WTC11 (cell line): Measurements from ENCODE around the gene ZNF593. TPM values are rescaled to one million over a fixed set of nuclear protein-coding genes. Genes with fewer than 3 reads are reported as not detected.

ENCODE experiments used
- ATAC-seq: fragments of 200-7000 bp; cut with Tn5 transposase; 2 replicates; pipeline ENCODE4 v1.10.0; 2021; ENCODE audit warnings: mild to moderate bottlenecking, moderate library complexity
- CTCF ChIA-PET: fragments of 300-600 bp; sonication (Branson Sonifier 250); formaldehyde crosslinking; loops from one replicate; lab custom pipeline; 2021; ENCODE audit warnings: antibody characterized with exemption; lab: Charles Lee
- POLR2A ChIA-PET: fragments of 350-600 bp; sonication (Branson Sonifier 250); formaldehyde crosslinking; loops from one replicate; lab custom pipeline; 2021; ENCODE audit warnings: antibody characterized with exemption; lab: Charles Lee
- DNase-seq: peaks from one replicate; pipeline ENCODE4 v3.0.0; 2021; ENCODE audit warnings: low spot score
- H3K27ac Mint-ChIP-seq: 2 replicates; pipeline ENCODE4 v1.8.0; 2021; ENCODE audit warnings: mixed read lengths
- H3K27me3 Mint-ChIP-seq: 2 replicates; pipeline ENCODE4 v1.8.0; 2021; ENCODE audit warnings: low read depth, mild to moderate bottlenecking, moderate library complexity, mixed read lengths
- H3K36me3 Mint-ChIP-seq: 2 replicates; pipeline ENCODE4 v1.8.0; 2021; ENCODE audit warnings: mixed read lengths
- H3K4me1 Mint-ChIP-seq: 2 replicates; pipeline ENCODE4 v1.8.0; 2022; ENCODE audit warnings: mixed read lengths
- H3K4me3 Mint-ChIP-seq: 2 replicates; pipeline ENCODE4 v1.8.0; 2021; ENCODE audit warnings: mild to moderate bottlenecking, moderate library complexity, mixed read lengths
- H3K9me3 Mint-ChIP-seq: 2 replicates; pipeline ENCODE4 v1.8.0; 2021; ENCODE audit warnings: mixed read lengths
- AFF4 ChIP-seq: sonication (generic); formaldehyde crosslinking; IDR thresholded peaks from 2 replicates; pipeline ENCODE4 v1.8.1; 2023; ENCODE audit warnings: mild to moderate bottlenecking, missing genetic modification reagents, borderline replicate concordance
- ARID4B ChIP-seq: sonication (generic); formaldehyde crosslinking; IDR thresholded peaks from 2 replicates; pipeline ENCODE4 v1.8.0; 2023; ENCODE audit warnings: missing genetic modification reagents, mild to moderate bottlenecking, borderline replicate concordance
- CBFB ChIP-seq: sonication (generic); formaldehyde crosslinking; IDR thresholded peaks from 2 replicates; pipeline ENCODE4 v1.8.1; 2022; ENCODE audit warnings: mild to moderate bottlenecking, low read depth, missing genetic modification reagents
- ELF4 ChIP-seq: sonication (generic); formaldehyde crosslinking; IDR thresholded peaks from 2 replicates; pipeline ENCODE4 v1.8.1; 2022; ENCODE audit warnings: low read depth, mild to moderate bottlenecking, moderate library complexity, missing genetic modification reagents
- IRF2 ChIP-seq: sonication (generic); formaldehyde crosslinking; IDR thresholded peaks from 2 replicates; pipeline ENCODE4 v1.8.0; 2022; ENCODE audit warnings: low read depth, missing genetic modification reagents, borderline replicate concordance
- MAX ChIP-seq: sonication (generic); formaldehyde crosslinking; IDR thresholded peaks from 2 replicates; pipeline ENCODE4 v1.8.0; 2022; ENCODE audit warnings: mild to moderate bottlenecking, missing genetic modification reagents
- NFATC4 ChIP-seq: fragments of 250-450 bp; sonication (Bioruptor Pico); IDR thresholded peaks from 2 replicates; pipeline ENCODE4 v1.9.0; 2021; ENCODE audit warnings: mild to moderate bottlenecking
- OVOL2 ChIP-seq: fragments of 250-450 bp; sonication (Bioruptor Pico); IDR thresholded peaks from 2 replicates; pipeline ENCODE4 v1.9.0; 2021; ENCODE audit warnings: mild to moderate bottlenecking, borderline replicate concordance
- STAT6 ChIP-seq: sonication (generic); formaldehyde crosslinking; conservative IDR thresholded peaks from 2 replicates; pipeline ENCODE4 v1.8.1; 2023; ENCODE audit warnings: mild to moderate bottlenecking, low read depth, missing genetic modification reagents, moderate library complexity
- TCF7 ChIP-seq: sonication (generic); formaldehyde crosslinking; IDR thresholded peaks from 2 replicates; pipeline ENCODE4 v1.8.0; 2022; ENCODE audit warnings: mild to moderate bottlenecking, low read depth, missing genetic modification reagents, moderate library complexity
- TEAD1 ChIP-seq: sonication (generic); formaldehyde crosslinking; IDR thresholded peaks from 2 replicates; pipeline ENCODE4 v1.8.0; 2022; ENCODE audit warnings: mild to moderate bottlenecking, missing genetic modification reagents
- ZNF416 ChIP-seq: fragments of 250-450 bp; sonication (Bioruptor Pico); IDR thresholded peaks from 2 replicates; pipeline ENCODE4 v1.9.0; 2021; ENCODE audit warnings: mild to moderate bottlenecking, inconsistent platforms
- total RNA-seq: library from RNA; stranded (reverse); gene quantifications from 3 replicates; pipeline ENCODE4 v1.2.3, GENCODE V29; 2021

The ZNF593 gene
- total RNA-seq, 1 experiment from 2014 or later: 49.1 TPM

- TF ChIP-seq TCF7 (CRISPR knock-in tag) (no peak), CBFB (no peak), ELF4 (CRISPR knock-in tag) (no peak), MAX (no peak), ZNF416 (no peak), STAT6 (CRISPR knock-in tag) (no peak)
Measured at GRCh38 chr1:26184883-26185282, 15.2 kb downstream of the ZNF593 start (continued).

- ATAC-seq (no peak), DNase-seq (no peak)
- Mint-ChIP-seq H3K4me1 (peaks cover 17% of the 10 kb centered on the region), H3K27ac (no peak overlapping the region), H3K36me3 (peaks cover 3% of the 10 kb centered on the region; the same call in 1 of the 2 replicates), H3K4me3 (no peak overlapping the region), H3K27me3 (no peaks in the 10 kb centered on the region), H3K9me3 (no peaks in the 10 kb centered on the region)
- ChIA-PET POLR2A (interaction anchor here (0.5 kb wide), 1 partner anchor 304 kb away, joined by 3 read pairs; no protein-coding TSS in a partner anchor), CTCF (interaction anchor here (5.9 kb wide), 1 partner anchor 46 kb away, joined by 165 read pairs; the partner anchor contains the start of gene CEP85)
- TF ChIP-seq ARID4B: no peak
- TF ChIP-seq TEAD1 (CRISPR knock-in tag): no peak
- TF ChIP-seq AFF4 (CRISPR knock-in tag): no peak
- TF ChIP-seq OVOL2: no peak
- no peak for TF ChIP-seq NFATC4 (CRISPR knock-in tag)
- TF ChIP-seq STAT6 (CRISPR knock-in tag): no peak
- TF ChIP-seq IRF2 (CRISPR knock-in tag): no peak
Measured at GRCh38 chr1:26187882-26188281, 18.2 kb downstream of the ZNF593 start.
